HG03558 (cell line): Measurements from ENCODE around the gene SPATA31A1.
"Not testable (repeated sequence)": the region's sequence is repeated elsewhere in the genome, so short reads cannot be mapped to it uniquely, and the experiment has no call there.

Experiments
- ATAC-seq: cut with Tn5 transposase; IDR thresholded peaks from one replicate; pipeline ENCODE4 v1.9.1; 2021; ENCODE audit warnings: moderate number of reproducible peaks; ENCODE audit not compliant: unreplicated experiment; ENCODE audit errors: extremely low read depth

Gene SPATA31A1

DNA sequence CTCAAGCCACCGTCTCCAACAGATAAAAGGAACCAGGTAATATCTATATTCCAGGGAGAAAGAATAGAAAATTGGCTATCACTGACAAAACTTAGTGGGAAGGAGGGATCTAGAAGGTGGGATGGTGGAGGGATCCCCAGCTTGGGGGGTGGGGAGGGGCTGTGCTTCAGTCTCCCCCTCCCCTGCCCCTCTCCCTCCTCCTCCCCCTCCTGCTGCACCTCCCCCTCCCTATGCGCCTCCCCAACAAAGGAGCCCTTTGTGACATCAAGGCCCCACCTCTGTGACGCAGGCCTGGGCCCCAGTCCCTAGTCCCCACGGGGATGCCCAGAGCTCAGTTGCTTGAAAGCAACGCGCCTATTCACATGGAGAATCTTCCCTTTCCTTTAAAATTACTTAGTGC lies at the start of gene SPATA31A1:
Gene SPATA31A1, plus strand, starts transcription at position 301 of the 400 bp plus-strand sequence. Its CDS starts 62 bp downstream, at position 363.
- ATAC-seq: not testable (repeated sequence)

- not testable (repeated sequence) for ATAC-seq
Observed at GRCh38 chr9:39407261-39408204, 52.1 kb downstream of the SPATA31A1 start.

DNA sequence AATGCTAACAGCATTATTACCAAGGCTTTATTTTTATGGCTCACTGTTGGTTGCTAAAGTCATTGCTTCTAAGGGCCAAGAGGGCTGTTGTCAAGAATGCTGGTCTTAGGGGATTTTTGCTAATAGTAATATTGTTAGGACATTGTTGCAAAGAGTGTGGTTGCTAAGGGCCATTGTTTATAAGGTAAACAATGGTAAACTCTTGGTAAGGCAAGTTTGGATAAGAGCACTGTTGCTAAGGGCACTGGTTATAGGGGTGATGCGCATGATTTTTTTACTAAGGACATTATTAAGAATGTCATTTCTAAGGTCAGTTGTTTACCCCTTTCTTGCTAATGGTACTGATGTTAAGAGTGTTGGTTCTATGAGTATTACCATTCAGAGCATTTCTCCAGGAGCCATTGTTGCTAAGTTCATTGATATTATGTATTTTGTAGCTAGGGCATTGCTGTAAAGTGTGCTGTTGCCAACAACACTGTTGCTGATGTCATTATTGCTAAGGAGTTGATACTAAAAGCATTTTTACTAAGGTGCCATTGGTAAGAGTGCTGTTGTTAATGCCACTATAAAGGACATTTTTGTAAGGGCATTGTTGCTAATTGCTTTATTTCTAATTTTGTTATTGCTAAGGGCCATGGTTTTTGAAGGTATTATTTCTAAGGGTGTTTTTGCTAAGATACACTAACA lies 55.9 kb downstream of the SPATA31A1 start:
- not testable (repeated sequence) for ATAC-seq
